Skeletal muscle cell (primary cell): ENCODE measurements around the gene FBXL7.

ENCODE experiments used
- DNase-seq: peaks from one replicate; pipeline ENCODE4 v3.0.0-alpha.2; 2010; ENCODE audit warnings: low read depth
- H3K4me3 ChIP-seq: 2 replicates; pipeline ENCODE4 v1.5.1; 2011; ENCODE audit warnings: low read depth, mild to moderate bottlenecking, control low read depth, low read length, moderate library complexity

Gene FBXL7

DNA sequence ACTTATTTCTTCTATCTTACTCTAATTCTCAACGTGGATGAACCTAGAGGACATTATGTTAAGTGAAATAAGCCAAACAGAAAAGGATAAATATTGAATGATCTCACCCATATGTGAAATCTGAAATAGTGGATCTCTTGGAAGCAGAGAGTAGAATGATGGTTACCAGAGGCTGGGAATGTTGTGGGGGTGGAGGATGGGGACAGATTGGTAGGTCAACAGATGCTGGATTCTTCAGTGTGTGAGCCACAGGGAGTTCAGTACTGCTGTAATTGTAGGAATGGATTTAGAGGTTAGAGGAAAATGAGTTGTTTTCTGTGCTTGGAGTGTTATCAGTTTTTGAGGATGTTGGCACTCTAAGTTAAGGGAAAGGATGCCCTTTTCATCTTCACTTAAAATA, 190.6 kb downstream of the FBXL7 start:
- peak; percentile 56 for DNase-seq
- no peak overlapping the region for H3K4me3 ChIP-seq

- H3K4me3 ChIP-seq: no peak overlapping the region
- DNase-seq: peak; percentile 57
Measured at GRCh38 chr5:15691521-15691920, 191.5 kb downstream of the FBXL7 start.

DNA sequence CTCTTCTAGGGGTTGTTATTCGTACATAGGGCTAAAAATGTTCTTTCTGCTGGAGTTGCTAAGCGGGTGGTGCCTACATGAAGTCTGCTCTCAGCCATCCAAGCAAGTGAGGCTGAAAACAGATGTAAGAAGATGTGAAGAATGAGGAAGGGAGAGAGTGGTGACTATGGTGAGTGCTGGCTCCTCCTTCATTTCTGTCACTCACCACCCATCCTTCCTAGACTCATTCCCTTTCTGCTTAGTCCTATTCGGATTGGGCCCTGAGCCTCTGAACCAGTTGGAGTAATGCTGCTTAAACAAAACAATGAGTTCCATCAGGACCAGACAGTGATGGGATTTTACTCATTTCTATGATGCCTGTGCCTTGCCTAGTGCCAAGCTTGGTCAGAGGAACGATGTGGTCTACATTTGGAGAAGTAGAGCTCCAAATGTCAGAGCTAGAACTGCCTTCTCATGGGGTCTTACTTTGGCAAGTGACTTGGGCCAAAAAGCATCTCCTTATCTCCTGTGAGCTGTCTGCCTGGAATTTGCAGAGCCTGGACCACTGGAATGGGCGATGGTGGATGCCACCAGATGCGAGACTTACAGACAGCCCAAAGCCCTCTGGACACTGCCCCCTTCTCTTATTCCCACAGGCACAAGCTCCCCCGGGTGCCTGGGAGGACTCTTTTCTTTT, 192.9 kb downstream of the FBXL7 start:
- no peak for DNase-seq
- H3K4me3 ChIP-seq: no peak overlapping the region

DNA sequence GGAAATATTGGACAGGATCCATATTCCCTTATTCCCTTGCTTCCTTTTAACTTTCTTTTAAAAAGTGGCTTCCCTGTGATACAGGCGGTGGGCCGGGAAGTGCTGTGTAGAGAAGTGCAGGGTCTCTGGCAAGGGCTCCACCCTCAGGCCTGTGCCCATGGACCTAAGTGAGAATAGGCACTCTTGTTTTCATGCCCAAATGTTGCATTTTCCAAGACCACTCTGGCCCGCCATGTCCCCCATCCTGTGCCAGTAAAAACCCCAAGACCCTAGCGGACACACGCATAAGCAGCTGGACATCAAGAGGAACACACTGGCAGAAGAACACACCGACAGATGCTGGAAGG, 193.4 kb downstream of the FBXL7 start:
- H3K4me3 ChIP-seq: no peak overlapping the region
- DNase-seq: no peak

GRCh38 chr5:15693933-15694332, 194.0 kb downstream of the FBXL7 start:
- no peak for DNase-seq
- H3K4me3 ChIP-seq: no peak overlapping the region

- H3K4me3 ChIP-seq: no peak overlapping the region
- DNase-seq: peak; percentile 48
Measured at GRCh38 chr5:15694696-15695214, 194.8 kb downstream of the FBXL7 start.

DNA sequence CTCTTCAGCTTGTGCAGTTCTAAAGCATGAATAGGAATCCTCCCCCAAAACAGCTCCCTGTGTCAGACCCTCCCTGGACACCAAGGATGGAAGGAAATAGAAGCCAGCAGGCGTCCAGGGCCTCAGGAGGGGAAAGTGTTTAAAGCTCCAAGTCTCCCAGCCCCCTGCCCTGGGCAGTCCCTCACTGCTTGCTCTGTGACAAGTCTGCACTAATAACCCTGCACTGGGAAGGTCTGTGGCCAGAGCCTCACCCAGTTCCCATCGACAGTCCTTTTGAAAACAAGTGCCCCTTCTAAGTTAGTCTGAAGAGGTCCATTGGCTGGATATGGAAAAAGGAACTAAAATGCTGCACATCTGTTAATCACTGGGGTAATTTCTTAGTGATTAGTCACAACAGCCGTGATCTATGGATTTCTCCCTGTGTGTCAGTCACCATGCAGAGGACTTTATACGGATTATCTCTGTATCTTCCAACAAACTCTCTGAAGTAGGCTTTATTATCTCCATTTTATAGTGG, 195.3 kb downstream of the FBXL7 start:
- no peak for DNase-seq
- no peak overlapping the region for H3K4me3 ChIP-seq

DNA sequence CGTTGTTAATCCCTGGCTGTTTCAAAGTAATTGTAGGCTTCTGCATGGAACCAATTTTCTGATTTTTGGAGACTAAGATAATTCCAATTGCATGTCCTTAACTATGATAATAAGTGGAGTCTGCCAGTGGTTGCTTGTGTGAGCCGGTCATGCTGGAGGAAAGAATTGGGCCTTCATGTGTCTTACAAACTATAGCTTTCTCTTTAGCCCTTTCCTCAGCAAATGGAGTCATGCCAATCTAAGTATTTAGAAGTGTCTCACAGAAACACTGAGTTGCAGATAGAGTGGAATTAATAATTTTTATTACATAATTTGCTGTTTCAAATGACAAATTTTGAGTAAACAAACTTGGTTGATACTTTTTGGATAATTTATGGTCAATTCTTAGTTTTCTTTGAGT, 200.4 kb downstream of the FBXL7 start:
- DNase-seq: no peak
- no peak overlapping the region for H3K4me3 ChIP-seq

GRCh38 chr5:15702102-15702501, 202.1 kb downstream of the FBXL7 start:
- no peak overlapping the region for H3K4me3 ChIP-seq
- peak; percentile 29 for DNase-seq

GRCh38 chr5:15703901-15704300, 203.9 kb downstream of the FBXL7 start:
- H3K4me3 ChIP-seq: no peak overlapping the region
- DNase-seq: no peak

GRCh38 chr5:15704397-15704947, 204.5 kb downstream of the FBXL7 start:
- no peak overlapping the region for H3K4me3 ChIP-seq
- DNase-seq: no peak

DNA sequence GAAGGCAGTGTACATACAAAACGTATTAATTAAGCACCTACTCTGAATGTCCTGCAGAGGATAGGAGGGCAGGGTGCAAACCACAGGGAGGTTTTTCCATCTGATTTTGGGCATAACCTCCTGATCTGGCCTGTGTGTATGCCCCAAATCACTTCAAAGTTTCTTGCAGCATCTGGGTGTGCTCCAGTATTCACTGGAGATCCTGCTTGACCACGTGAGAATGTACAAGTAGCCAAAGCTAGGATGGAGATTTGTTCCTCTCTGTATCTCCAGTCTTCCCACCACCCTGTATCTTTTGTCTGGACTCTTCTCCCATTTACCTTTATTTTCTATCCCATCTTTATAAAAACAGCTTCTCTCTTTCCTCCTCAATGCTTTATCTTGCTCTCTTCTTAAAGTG, 207.7 kb downstream of the FBXL7 start:
- H3K4me3 ChIP-seq: no peak overlapping the region
- DNase-seq: no peak

- DNase-seq: no peak
- H3K4me3 ChIP-seq: no peak overlapping the region
Measured at GRCh38 chr5:15711892-15712291, 211.9 kb downstream of the FBXL7 start.

- DNase-seq: no peak
- H3K4me3 ChIP-seq: no peak overlapping the region
Measured at GRCh38 chr5:15715535-15715934, 215.6 kb downstream of the FBXL7 start.

DNA sequence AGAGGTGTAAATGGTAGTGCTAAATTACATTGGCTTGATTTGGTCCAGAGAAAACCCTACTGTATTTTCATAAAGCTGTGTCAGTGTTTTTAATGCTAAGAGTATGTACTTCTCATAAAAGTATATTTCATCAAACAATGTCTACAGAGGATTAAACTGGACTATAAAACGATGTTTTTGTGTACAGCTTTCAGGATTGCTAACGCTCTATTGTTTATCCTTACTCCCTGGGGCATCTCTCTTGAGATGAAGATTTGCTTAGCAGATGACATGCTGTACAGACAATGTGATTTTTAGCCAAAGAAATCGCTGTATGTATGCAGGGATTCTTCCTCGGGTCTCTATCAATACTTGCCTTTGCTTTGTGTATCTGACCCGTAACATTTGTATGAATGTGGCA, 216.0 kb downstream of the FBXL7 start:
- DNase-seq: no peak

DNA sequence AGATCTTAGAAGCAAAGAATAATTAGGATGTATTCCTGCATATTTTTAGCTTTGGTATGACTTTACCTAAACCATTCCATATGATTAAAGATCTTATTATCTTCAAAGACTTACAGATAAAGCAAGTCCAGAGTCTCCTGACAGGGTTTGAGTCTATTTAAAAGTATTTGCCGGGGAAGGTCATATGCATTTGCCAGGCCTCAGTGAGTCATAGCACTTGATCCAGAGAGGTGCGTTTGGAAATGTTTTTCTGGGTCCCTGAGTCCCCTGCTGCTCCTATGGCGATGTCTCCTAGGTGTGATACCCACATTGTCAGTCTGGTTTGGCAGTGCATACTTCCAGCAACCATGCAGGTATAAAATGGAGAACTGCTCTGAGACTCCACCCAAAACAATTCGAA, 217.0 kb downstream of the FBXL7 start:
- no peak overlapping the region for H3K4me3 ChIP-seq
- no peak for DNase-seq

More for the DNA sequence above, 216.0 kb downstream of the FBXL7 start:
- no peak overlapping the region for H3K4me3 ChIP-seq

GRCh38 chr5:15718421-15719179, 218.6 kb downstream of the FBXL7 start:
- DNase-seq: no peak
- no peak overlapping the region for H3K4me3 ChIP-seq

DNA sequence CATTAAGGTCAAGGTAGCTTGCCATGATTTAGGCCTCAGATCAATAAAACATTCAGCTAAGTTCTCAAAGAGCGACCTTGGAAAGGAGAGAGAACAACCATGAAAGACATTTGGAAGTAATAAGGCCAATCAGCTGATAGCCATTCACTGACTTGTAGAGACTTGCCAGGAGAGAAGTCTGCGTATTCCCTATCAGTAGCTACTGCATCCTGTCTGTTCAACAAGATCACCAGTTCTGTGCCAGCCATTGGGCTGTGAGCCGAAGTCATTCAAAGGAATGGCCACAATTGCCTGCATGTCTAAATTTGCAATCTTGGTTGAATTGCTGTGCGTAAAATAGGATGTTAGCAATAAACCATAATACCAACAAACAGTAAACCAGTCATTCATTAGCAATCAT, 219.8 kb downstream of the FBXL7 start:
- DNase-seq: no peak
- no peak overlapping the region for H3K4me3 ChIP-seq

GRCh38 chr5:15720515-15720914, 220.5 kb downstream of the FBXL7 start:
- no peak overlapping the region for H3K4me3 ChIP-seq
- no peak for DNase-seq

DNA sequence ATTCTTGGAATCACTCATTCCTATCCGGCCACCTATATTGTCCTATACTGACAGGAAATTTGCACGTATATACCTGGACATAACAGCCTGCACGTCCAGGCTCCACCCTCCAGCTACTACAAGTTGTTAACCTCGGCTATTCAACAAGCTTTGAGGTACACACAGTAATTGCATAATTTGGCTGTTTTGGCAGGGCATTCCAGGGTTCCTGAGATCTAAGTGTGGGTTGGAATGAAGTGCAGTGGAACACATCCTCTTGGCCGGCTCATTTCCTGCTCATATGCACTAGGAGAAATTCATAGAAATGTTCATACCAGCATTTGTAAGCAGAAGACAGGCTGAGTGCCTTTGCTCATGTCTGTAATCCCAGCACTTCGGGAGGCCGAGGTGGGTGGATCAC, 222.3 kb downstream of the FBXL7 start:
- DNase-seq: no peak
- no peak overlapping the region for H3K4me3 ChIP-seq

DNA sequence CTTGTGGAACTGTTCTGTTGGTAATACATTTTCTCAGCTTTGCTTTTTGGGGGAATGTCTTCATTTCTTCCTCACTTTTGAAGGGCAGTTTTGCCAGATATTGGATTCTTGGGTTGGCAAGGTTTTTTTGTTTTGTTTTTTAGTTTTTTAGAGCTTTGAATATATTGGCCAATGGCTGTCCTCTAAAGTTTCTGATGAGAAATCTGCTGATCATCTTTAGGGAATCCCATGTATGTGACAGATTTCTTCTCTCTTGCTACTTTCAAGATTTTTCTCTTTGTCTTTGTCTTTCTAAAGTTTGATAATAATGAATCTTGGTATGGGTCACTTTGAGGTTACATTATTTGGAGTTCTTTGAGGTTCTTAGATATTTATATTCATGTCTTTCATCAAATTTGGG, 227.4 kb downstream of the FBXL7 start:
- H3K4me3 ChIP-seq: no peak overlapping the region
- no peak for DNase-seq
